GM12875 (cell line): ENCODE data around the gene KRTAP10-12.
"Not testable (repeated sequence)": the region's sequence is repeated elsewhere in the genome, so short reads cannot be mapped to it uniquely, and the experiment has no call there.

Source experiments
- H3K4me3 ChIP-seq: one replicate; pipeline ENCODE4 v1.5.1; 2011; ENCODE audit warnings: low read depth, low read length, control low read depth
- TF ChIP-seq, protein P1 (sequence below): IDR thresholded peaks from 2 replicates; pipeline ENCODE4 v1.5.1; 2011; ENCODE audit warnings: low read depth, mild to moderate bottlenecking, control low read depth, inconsistent platforms, low read length, moderate library complexity, borderline replicate concordance; ENCODE audit not compliant: insufficient read depth

KRTAP10-12 gene, protein sequence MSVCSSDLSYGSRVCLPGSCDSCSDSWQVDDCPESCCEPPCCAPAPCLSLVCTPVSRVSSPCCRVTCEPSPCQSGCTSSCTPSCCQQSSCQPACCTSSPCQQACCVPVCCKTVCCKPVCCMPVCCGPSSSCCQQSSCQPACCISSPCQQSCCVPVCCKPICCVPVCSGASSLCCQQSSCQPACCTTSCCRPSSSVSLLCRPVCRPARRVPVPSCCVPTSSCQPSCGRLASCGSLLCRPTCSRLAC

GRCh38 chr21:44697172-44697810, at the start of gene KRTAP10-12:
TSS of gene KRTAP10-12 (plus strand) at chr21:44697172. CDS start at chr21:44697202, 30 bp downstream.
- H3K4me3 ChIP-seq = not testable (repeated sequence)

DNA sequence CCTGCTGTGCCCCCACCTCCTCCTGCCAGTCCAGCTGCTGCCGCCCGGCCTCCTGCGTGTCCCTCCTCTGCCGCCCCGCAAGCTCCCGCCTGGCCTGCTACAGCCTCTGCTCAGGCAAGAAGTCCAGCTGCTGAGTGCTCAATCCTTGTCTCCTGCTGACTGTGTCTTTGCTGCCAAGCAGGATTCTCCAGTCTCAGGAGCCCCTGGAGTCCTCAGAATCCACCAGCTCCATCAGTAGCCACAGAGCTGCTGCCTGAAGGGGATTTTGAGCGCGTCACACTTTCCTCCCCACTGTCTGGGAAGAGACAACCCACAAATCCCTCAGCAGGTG, 49.8 kb upstream of the KRTAP10-12 start:
- TF ChIP-seq, protein P1, sequence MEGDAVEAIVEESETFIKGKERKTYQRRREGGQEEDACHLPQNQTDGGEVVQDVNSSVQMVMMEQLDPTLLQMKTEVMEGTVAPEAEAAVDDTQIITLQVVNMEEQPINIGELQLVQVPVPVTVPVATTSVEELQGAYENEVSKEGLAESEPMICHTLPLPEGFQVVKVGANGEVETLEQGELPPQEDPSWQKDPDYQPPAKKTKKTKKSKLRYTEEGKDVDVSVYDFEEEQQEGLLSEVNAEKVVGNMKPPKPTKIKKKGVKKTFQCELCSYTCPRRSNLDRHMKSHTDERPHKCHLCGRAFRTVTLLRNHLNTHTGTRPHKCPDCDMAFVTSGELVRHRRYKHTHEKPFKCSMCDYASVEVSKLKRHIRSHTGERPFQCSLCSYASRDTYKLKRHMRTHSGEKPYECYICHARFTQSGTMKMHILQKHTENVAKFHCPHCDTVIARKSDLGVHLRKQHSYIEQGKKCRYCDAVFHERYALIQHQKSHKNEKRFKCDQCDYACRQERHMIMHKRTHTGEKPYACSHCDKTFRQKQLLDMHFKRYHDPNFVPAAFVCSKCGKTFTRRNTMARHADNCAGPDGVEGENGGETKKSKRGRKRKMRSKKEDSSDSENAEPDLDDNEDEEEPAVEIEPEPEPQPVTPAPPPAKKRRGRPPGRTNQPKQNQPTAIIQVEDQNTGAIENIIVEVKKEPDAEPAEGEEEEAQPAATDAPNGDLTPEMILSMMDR = no peak
- H3K4me3 ChIP-seq = no peak overlapping the region

- TF ChIP-seq, protein P1 = no peak
- H3K4me3 ChIP-seq = no peak overlapping the region
Observed at GRCh38 chr21:44648557-44649311, 48.2 kb upstream of the KRTAP10-12 start.

GRCh38 chr21:44649521-44650100, 47.4 kb upstream of the KRTAP10-12 start:
- H3K4me3 ChIP-seq = no peak overlapping the region
- TF ChIP-seq, protein P1 = no peak

DNA sequence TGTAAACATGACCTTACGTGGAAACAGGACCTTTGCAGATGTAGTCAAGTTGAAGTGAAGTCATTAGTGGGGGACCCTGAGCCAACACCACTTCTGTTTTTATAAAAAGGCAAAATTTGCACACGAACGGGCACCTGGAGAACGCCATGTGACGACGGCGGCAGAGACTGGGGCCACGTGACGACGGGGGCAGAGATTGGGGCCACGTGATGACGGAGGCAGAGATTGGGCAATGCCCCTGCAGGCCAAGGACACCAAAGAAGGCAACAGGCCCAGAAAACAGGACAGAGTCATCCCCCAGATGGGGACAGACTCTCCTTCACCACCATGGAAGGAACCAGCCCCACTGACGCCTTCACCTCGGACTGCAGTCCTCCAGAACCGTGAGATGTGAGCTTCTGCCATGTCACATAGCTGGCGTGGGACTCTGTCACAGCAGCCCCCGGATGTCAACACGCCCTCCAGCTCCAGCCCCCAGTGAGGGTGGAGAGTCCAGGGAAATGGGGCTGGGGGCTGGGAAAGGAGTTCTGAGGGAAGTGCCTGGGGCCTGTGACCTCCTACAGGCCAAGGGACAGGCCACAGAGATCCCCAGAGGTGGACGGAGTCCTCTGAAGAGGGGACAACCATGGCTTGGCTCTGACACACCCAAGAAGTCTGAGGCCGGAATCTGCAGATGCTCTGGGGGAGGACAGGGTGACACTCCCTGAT, 46.6 kb upstream of the KRTAP10-12 start:
- TF ChIP-seq, protein P1 = no peak
- H3K4me3 ChIP-seq = no peak overlapping the region

DNA sequence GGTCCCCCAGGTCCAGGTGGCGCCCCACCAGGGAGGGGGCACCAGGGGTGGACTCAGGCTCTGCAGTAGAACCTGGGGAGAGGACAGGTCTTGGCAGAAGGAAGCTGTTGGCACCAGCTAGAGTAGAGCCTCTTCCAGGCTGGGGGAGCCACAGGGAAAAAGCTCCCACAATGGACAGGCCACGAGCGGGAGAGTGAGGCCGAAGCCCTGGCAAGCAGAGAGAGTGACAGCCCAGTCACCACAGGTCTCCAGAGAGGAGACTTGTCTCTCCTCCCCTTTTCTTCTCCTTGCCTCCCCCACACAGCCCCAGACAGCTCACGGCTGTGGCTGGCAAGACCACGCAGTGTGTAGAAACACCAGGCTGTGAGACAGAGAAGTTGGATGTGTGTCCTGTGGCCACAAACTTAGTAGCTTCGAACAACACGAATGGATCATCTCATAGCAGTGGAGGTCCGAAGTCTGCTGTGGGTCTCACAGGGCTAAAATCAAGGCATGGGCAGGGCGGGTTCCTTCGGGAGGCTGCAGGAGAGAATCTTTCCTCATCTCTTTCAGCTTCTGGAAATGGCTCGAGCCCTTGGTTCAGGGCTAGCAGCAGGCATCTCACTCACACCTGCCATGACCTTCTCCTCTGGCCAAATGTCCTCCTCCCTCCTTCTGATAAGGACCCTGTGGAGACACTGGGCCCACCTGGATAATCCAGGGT, 45.8 kb upstream of the KRTAP10-12 start:
- TF ChIP-seq, protein P1 = no peak
- no peak overlapping the region for H3K4me3 ChIP-seq

- H3K4me3 ChIP-seq = no peak overlapping the region
- TF ChIP-seq, protein P1 = no peak
Observed at GRCh38 chr21:44653123-44653522, 43.8 kb upstream of the KRTAP10-12 start.
